ENCODE results near the gene TXNRD2.

TXNRD2 gene

DNA sequence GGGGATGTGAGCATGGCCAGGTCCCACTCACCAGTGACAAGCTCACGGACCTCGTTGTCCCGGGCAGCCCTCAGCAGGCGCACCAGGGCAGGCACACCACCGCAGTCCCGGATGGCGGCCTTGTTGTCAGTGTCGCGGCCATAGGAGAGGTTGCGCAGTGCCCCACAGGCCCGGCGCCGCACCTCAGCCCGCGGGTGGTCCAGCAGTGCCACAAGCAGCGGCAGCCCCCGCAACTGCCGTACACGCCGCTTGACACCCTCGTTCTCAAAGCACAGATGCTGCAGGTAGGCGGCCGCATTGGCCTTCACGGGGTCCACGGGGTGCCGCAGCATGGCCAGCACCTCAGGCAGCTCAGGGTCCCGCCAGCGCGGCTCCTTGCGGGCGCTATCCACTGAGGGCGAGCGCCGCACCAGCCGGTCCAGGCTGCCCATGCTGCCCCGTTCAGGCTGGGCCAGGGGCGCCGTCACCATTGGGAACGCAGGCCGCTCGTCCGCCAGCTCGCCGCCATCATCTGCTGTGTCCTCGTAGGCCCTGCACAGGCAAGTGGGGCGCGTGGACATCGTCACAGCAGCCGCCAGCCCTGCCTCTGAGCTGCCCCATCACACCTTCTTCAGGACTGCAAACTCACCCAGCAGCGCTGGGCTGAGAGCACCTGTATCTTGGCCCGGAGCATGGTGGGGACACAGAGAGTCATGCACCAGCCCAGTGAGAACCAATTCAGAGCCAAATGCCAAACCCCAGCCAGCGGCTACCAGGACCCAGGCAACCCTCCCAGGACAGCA is 38.3 kb upstream of the TXNRD2 start:
- DNase-seq = peak in 3 of 14 donors; percentile 39 to 63 (median 45)

DNA sequence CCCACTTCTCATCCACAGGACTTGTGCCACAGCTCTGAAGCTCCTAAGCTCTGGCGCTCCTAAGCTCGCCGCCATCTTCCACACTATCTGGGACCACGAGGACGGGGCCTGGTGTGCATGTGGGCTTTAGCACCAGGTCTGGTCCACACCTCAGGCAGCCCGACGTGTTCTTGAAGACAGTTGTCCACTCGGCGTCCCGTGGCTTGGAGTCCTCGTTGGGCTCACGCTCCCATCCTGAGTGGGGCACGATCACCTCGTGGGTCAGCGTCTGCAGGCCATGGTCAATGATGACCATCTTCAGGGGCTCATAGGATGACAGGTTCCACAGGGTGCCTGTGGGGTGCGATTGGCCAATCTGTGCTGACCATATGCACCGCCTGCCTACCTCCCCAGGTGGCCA is 37.1 kb upstream of the TXNRD2 start:
- no peak for DNase-seq

DNA sequence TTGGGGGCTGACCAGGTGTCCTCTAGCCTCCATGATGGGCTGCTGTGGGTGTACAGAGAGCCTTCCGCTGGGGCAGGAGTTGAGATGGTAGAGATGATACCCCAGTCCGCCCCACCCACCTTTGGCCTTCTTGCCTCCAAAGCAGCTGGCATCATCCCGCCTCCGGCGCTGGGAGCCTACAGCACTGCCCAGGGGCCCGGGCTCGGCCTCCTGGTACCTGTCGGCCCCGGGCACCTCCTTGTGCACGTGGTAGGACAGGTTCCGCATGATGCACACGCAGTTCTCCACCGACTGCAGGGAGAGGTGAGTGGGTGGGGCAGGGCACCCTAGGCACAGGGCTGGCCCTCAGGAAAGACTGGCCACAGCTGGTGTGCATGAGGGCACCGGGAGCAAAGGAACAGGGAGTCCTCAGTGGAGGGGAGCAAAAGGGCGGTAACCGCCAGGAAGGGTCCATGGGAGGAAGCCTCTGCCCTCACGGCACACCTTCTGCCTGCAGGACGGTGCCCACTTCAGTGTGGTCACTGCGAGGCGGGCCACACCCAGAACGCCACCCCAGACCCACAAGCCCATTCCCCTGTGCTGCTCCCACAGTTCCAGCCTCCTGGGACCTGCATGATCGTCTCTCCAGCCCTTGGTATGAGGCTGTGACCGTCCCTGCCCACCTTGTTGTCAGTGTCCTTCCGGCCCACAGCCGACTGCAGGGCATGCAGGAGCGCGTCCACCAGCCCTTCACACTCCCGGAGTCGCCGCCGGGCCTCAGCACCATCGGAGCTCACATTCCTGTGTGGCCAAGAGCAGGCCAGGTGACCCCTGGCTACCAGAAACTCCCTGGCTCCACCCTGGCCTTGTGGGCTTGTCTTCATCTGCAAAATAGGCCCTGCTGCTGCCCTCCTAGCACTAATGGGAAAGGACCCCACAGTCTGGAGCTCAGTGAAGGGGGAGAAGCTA is 36.0 kb upstream of the TXNRD2 start:
- no peak for DNase-seq

- no peak for DNase-seq
These were observed 35.1 kb upstream of the TXNRD2 start for GRCh38 chr22:19976671-19977070.

DNA sequence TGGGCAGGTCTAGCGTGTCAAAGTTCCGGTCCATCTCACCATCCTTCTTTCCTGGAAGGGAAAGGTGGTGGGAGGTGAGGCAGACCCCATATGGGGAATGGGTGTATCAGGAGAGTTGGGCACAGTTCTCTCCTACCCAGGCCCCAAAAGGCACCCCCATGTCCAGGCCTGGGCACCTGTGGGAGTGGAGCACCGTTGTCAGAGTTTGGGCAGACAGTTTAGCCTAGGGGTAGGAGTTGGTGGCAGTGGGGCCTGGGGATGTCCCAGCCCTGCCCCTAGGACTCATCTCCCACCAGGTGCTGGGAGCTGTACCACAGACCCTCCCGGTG is 34.1 kb upstream of the TXNRD2 start:
- no peak for DNase-seq

- DNase-seq = peak in 2 of 14 donors; percentile 47 to 57
These were observed 33.5 kb upstream of the TXNRD2 start for GRCh38 chr22:19974935-19975706.

DNA sequence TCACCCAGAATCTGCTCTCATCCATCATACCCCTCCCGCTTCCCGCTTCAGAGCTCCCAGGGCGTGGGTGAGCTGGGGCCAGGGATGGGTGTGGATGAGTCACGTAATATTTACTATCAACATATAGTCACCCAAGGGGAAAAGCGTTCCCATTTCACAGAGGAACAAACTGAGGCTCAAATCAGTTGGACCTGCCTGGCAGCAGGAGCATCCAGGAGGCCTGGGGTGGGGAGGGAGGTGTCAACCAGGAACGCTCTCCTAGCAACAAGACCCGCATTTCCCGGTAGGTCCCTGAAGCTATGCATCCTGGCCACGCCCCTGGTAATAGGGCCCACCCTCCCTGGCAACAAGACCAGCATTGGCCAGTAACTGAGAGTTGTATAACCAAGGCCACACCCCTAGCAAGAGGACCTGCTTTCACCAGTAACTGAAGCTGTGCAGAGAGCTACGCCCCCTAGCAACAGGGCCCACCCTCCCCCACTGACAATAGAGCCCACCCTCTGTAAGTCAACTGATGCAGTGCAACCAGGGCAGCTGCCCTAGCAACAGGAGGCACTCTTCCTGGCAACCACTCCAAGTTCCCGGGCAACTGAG is 32.7 kb upstream of the TXNRD2 start:
- DNase-seq = peak in 9 of 14 donors; percentile 30 to 79 (median 51)

GRCh38 chr22:19973551-19974267 is 32.1 kb upstream of the TXNRD2 start:
- no peak for DNase-seq

DNA sequence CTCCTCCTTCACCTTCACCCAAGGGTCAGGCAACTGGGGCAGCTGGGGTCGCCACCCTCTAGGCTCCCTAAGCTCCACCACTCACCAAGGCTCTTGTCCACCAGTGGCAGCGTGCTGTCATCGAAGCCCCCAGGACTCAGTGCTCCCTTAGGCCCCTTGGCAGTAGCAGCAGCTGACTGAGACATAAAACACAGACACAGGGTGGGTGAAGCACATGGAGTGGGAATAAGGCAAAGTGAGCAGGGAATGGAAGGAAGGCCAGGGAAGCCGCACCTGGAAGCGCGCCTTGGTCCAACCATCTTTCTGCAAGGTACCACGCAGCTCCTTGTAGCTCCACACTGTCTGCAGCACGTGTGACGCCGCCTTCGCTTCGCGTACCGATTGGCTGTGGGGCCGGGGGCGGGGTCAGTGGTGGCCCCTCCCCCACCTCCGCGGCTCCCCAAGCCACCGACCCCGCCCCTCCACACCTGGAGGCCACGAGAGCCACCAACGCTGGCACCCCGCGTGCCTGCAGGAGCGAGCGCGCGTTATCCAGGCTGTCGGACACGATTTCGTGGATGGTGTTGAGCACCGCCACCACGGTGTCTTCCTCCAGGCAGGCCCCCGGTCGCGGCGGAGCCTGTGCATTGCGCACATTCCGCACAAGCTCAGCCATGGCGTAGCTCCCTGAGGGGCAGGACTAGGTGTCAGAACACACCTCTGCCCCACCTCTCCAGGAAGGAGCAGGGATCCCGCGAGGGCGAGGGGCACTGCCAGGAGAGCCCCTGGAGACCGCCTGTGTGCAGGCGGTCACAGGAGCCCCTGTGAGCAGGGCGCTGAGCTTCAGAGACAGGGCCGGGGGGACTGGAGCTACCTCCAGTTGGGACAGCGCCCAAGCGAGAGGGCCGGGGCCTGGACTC is 31.3 kb upstream of the TXNRD2 start:
- DNase-seq = no peak

- no peak for DNase-seq
These were observed 30.6 kb upstream of the TXNRD2 start for GRCh38 chr22:19972251-19972650.

DNA sequence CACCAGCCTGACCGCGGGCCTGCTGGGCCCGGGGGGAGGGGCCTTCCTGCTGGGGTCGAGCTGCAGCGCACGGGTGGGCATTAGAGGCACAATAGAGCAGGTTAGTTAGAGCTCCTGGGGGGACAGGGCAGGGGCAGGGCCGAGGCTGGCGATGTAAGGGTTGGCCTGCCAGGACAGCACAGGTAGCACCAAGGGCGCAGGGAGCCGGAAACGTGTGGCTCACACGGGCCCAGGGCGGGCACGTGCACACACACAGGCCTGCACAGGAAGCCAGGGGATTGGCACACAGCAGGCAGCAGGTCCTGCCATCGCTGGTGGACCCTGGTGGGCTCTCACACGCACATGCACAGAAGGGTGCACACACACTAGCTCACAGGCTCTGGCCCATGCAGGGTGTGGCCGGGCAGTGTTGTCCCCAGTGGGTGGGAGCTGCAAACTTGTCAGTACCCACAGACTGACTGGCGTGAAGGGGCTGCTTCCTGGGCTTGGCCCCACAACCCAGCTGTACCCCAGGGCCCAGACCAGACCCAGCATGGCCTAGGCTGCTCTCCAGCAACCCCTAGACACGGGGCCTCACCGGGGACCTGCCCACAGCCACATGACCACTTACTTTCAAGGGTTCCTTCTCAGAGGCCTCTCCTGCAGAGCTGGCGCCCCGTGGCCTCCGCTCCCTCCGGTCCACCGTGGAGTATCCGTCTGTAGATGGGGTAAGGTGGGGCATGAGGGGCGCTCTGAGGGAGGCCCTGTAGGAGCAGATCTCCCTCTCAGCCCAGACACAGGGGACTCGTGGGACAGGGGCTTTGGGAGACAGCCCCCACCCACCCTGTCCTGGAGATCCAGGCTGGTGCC is 29.9 kb upstream of the TXNRD2 start:
- no peak for DNase-seq

- peak in 11 of 14 donors; percentile 19 to 74 (median 49) for DNase-seq
These were observed 29.1 kb upstream of the TXNRD2 start for GRCh38 chr22:19970479-19971275.

GRCh38 chr22:19970031-19970478 is 28.4 kb upstream of the TXNRD2 start:
- no peak for DNase-seq

GRCh38 chr22:19969141-19969928 is 27.7 kb upstream of the TXNRD2 start:
- no peak for DNase-seq

- no peak for DNase-seq
These were observed 26.9 kb upstream of the TXNRD2 start for GRCh38 chr22:19968450-19968891.

DNA sequence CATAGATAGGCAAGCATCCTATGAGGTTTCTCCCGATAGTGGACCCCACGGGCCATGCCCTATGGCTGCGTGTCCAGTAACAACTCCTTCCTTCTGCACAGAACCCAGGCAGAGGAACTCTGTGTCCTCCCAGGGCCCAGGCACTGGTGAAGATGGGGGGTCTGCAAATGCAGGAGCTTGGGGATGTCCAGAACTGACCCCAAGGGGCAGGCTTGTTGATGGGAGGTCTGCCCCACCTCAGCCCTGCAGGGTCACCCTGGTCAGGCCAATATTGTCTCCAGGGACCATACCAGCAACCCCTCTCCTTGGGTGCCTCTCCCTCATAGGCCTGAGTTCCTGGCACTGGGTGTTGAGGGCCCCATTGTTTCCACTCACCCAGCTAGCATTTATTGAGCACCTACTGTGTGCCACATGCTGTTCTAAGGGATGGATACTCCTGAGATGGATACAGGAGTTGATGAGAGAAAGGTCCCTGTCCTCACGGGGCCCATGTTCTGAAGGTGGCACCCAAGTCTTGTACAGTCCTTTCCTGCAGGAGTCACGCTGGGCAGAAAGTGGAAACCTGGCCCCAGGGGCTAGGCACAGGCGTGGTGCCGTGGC is 26.3 kb upstream of the TXNRD2 start:
- DNase-seq = no peak
